ENCODE measurements around the gene CPEB1.

CPEB1 gene

DNA sequence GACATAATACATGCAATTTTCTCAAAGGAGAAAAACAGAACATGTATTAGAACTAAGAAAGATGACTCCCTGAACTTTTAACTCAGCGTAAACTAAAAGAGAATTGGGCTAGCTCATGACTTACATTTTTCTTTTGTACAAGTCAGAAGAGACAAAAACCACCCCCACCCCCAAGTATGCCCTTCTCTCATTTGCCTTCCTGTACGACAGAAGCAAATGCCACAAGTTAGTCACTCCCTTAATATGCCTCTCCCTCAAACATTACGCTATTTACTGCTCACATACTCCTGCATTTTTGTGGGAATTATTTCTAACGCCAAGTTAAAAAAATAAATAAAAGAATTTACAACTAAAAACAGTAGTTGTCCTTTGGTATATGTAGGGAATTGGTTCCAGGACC, 22.0 kb downstream of the CPEB1 start:
- no peaks in the 10 kb centered on the region for H3K9me3 ChIP-seq
- H3K27me3 ChIP-seq, result no peaks in the 10 kb centered on the region
- H3K4me1 ChIP-seq, result no peaks in the 10 kb centered on the region
- no peak for DNase-seq
- H3K4me3 ChIP-seq, result no peak overlapping the region
- TF ChIP-seq, protein P1, sequence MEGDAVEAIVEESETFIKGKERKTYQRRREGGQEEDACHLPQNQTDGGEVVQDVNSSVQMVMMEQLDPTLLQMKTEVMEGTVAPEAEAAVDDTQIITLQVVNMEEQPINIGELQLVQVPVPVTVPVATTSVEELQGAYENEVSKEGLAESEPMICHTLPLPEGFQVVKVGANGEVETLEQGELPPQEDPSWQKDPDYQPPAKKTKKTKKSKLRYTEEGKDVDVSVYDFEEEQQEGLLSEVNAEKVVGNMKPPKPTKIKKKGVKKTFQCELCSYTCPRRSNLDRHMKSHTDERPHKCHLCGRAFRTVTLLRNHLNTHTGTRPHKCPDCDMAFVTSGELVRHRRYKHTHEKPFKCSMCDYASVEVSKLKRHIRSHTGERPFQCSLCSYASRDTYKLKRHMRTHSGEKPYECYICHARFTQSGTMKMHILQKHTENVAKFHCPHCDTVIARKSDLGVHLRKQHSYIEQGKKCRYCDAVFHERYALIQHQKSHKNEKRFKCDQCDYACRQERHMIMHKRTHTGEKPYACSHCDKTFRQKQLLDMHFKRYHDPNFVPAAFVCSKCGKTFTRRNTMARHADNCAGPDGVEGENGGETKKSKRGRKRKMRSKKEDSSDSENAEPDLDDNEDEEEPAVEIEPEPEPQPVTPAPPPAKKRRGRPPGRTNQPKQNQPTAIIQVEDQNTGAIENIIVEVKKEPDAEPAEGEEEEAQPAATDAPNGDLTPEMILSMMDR (IDR thresholded peaks at IDR 0.05), result no peak
- H3K27ac ChIP-seq, result no peak overlapping the region
- intact Hi-C loops (cut with DNase I; ENCODE audit: low total_unique reads), result no loop called here
- no peaks in the 10 kb centered on the region for H3K36me3 ChIP-seq

DNA sequence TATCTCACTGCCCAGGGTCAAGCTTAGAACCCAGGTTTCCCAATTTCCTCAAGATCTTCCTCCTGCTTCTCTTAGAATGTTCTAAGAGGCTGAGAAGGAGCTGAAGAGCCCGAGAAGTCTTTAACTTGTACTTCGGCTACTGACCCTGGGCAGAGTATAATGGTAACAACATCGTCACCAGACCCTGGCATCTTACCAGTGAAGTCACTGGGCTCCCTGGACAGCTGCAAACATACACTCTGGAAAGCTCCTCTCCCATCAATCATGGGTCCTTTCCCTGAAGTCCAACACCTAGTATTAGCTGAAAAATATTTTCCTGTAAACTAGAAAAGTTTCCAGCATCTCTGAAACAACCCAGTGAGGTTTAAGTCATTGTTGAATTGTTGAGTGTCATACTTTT, 22.7 kb downstream of the CPEB1 start:
- Histone ChIP-seq H3K36me3 (no peaks in the 10 kb centered on the region), H3K4me3 (no peak overlapping the region), H3K4me1 (no peaks in the 10 kb centered on the region), H3K9me3 (no peaks in the 10 kb centered on the region), H3K27me3 (no peaks in the 10 kb centered on the region), H3K27ac (no peak overlapping the region)
- DNase-seq, result no peak
- intact Hi-C loops (cut with DNase I; ENCODE audit: low total_unique reads), result no loop called here
- TF ChIP-seq, protein P1 (IDR thresholded peaks at IDR 0.05), result no peak

DNA sequence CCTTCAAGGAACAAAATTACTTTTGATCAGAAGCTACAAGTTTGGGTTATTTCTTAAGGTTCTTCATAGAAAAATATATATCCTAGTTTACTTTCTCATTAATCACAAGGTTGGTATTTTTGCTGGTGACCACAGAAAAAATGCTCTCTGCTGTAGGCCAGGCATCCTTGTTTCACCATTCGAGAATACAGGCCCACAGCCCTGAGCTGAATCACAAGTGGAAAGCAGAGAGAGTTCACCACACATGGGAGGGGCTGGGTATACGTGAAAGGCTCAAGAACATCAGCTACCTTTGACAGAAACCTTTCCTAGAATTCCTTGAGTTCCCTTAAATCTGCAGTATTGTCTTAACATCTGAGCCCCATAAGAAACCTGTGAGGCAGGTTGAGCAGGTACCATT, 23.2 kb downstream of the CPEB1 start:
- no peak for DNase-seq
- intact Hi-C loops (cut with DNase I; ENCODE audit: low total_unique reads), result no loop called here
- H3K27me3 ChIP-seq, result no peaks in the 10 kb centered on the region
- no peaks in the 10 kb centered on the region for H3K9me3 ChIP-seq
- no peaks in the 10 kb centered on the region for H3K36me3 ChIP-seq
- TF ChIP-seq, protein P1 (IDR thresholded peaks at IDR 0.05), result no peak
- no peak overlapping the region for H3K27ac ChIP-seq
- no peaks in the 10 kb centered on the region for H3K4me1 ChIP-seq
- no peak overlapping the region for H3K4me3 ChIP-seq

DNA sequence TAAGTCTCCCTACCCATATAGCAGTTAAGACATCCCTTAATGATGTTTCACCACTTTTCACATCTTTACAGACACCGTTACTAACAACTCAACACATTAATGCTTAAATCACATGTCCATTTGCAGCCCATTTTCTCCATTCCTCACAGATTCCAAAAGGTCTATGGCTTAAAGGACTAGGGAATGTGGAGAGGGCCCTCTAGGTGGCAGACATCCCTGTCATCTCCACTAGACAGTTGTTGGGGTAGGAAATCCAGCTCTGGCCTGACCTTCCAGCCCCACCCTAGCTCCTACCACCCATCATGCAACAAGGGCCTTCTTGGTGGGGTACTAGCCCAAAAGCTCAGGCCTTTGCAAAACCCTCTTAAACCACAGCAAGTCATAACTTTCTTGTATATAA, 25.2 kb downstream of the CPEB1 start:
- H3K27ac ChIP-seq, result no peak overlapping the region
- no peaks in the 10 kb centered on the region for H3K36me3 ChIP-seq
- no peaks in the 10 kb centered on the region for H3K4me1 ChIP-seq
- no peak overlapping the region for H3K4me3 ChIP-seq
- DNase-seq, result no peak
- H3K27me3 ChIP-seq, result no peaks in the 10 kb centered on the region
- H3K9me3 ChIP-seq, result no peaks in the 10 kb centered on the region
- TF ChIP-seq, protein P1 (IDR thresholded peaks at IDR 0.05), result no peak
- intact Hi-C loops (cut with DNase I; ENCODE audit: low total_unique reads), result no loop called here

DNA sequence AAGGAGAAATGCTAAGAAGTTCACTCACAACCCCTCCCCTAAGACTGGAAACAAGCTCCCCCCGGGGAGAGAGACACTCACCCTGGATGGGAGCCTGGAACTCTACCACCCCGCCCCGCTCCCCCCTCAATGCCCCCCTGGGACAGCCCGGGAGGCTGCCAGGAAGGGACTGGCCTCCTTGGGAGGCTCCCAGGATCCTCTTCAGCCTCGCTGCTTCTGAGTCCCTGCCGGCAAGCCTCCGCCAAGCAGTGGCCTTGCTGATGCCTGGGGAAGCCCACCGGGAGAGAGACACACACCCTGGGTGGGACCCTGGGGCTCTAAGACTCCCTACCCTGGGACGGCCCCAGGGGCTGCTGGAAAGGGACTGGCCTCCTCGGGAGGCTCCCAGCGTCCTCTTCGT, 33.4 kb downstream of the CPEB1 start:
- H3K9me3 ChIP-seq, result no peaks in the 10 kb centered on the region
- no peak for DNase-seq
- no peak overlapping the region for H3K4me3 ChIP-seq
- TF ChIP-seq, protein P1 (IDR thresholded peaks at IDR 0.05), result no peak
- no peaks in the 10 kb centered on the region for H3K27me3 ChIP-seq
- no peak overlapping the region for H3K27ac ChIP-seq
- intact Hi-C loops (cut with DNase I; ENCODE audit: low total_unique reads), result no loop called here
- H3K36me3 ChIP-seq, result no peaks in the 10 kb centered on the region
- H3K4me1 ChIP-seq, result peaks cover 0 to 8% (median 0%) of the 10 kb centered on the region in 4 donors

DNA sequence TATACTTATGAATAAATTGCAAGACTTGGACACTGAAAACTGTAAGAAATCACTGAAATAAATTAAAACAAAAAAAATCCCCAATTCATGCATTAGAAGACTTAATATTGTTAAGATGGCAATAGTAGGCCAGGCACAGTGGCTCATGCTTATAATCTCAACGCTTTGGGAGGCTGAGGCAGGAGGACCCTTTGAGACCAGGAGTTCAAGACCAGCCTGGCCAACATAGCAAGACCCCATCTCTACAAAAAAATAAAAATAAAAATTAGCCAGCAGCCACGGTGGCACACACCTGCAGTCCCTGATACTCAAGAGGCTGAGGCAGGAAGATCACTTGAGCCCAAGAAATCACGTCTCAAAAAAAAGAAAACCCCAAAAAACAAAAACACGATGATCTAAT, 35.8 kb downstream of the CPEB1 start:
- H3K27me3 ChIP-seq, result no peaks in the 10 kb centered on the region
- peaks cover 0 to 8% (median 0%) of the 10 kb centered on the region in 4 donors for H3K4me1 ChIP-seq
- TF ChIP-seq, protein P1 (IDR thresholded peaks at IDR 0.05), result no peak
- H3K9me3 ChIP-seq, result no peaks in the 10 kb centered on the region
- H3K4me3 ChIP-seq, result no peak overlapping the region
- H3K36me3 ChIP-seq, result no peaks in the 10 kb centered on the region
- no peak overlapping the region for H3K27ac ChIP-seq
- no peak for DNase-seq
- intact Hi-C loops (cut with DNase I; ENCODE audit: low total_unique reads), result no loop called here
